Measurements from ENCODE around the gene LAMA1. TPM values are rescaled to one million over a fixed set of nuclear protein-coding genes. Genes with fewer than 3 reads are reported as not detected.
A peak's percentile ranks its signal among the peaks of the same experiment; 100 is the strongest.

Gene LAMA1
- total RNA-seq, 1 experiment from 2014 or later = not detected

DNA sequence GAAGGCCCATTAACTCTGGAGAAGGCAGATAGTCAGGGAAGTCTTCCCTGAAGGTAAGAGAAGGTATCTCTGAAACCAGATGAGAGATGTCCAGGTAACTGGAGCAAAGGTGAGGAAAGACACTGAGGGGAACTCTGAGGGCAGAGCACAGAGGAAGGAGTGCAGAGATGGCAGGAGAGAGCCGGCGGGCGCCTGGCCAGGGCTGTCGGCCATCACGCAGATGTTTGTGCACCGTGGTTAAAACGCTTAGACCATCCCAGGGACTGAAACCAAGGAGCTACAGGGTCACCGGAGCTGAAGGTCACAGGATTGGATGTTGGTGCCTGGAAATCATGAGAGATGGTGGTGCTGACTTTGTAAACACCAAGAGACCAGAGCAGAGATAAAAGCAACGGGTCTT lies 55.4 kb downstream of the LAMA1 start:
- Histone ChIP-seq H3K9me3 (ENCODE audit: low read length) (no peaks in the 10 kb centered on the region), H3K9ac (ENCODE audit: low read length) (no peak overlapping the region), H3K36me3 (ENCODE audit: insufficient read depth, low read length) (no peaks in the 10 kb centered on the region), H4K20me1 (ENCODE audit: insufficient read depth, low read depth, low read length) (no peaks in the 10 kb centered on the region), H3K4me1 (ENCODE audit: low read length) (no peaks in the 10 kb centered on the region), H3K27me3 (ENCODE audit: low read length) (no peaks in the 10 kb centered on the region), H3K4me3 (ENCODE audit: low read length) (no peak overlapping the region), H3K9me2 (replicated peaks; ENCODE audit: insufficient read depth, low read length) (no peaks in the 10 kb centered on the region), H3K79me2 (ENCODE audit: low read length) (no peaks in the 10 kb centered on the region), H3K4me2 (ENCODE audit: low read depth, low read length, poor library complexity, severe bottlenecking) (no peak overlapping the region), H3K27ac (ENCODE audit: low read length) (no peak overlapping the region), H2AFZ (ENCODE audit: low read length) (no peak overlapping the region)
- no peak for DNase-seq

DNA sequence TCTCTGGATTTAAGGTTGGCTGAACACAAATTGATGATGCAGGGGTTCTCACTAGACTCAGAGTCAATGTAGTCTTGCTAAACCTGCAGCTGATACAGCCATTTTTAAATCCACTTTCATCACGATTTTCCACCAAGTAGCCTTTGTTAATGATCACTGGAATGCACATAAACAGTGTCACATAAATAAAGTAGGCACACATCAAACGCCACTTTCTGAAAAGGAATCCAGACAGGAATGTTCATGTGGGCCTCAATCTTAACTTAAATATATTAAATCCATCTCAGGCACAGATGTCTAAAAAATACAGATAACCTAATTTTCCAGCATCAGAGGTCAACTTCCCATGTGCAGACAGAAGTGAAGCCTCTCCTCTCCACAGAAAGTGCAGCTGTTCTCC lies 58.3 kb downstream of the LAMA1 start:
- no peaks in the 10 kb centered on the region for H3K4me1 ChIP-seq (ENCODE audit: low read length)
- H3K4me2 ChIP-seq (ENCODE audit: low read depth, low read length, poor library complexity, severe bottlenecking) = no peak overlapping the region
- H3K36me3 ChIP-seq (ENCODE audit: insufficient read depth, low read length) = no peaks in the 10 kb centered on the region
- H4K20me1 ChIP-seq (ENCODE audit: insufficient read depth, low read depth, low read length) = no peaks in the 10 kb centered on the region
- no peaks in the 10 kb centered on the region for H3K27me3 ChIP-seq (ENCODE audit: low read length)
- no peaks in the 10 kb centered on the region for H3K9me2 ChIP-seq (replicated peaks; ENCODE audit: insufficient read depth, low read length)
- no peak overlapping the region for H3K27ac ChIP-seq (ENCODE audit: low read length)
- no peaks in the 10 kb centered on the region for H3K9me3 ChIP-seq (ENCODE audit: low read length)
- H3K9ac ChIP-seq (ENCODE audit: low read length) = no peak overlapping the region
- H2AFZ ChIP-seq (ENCODE audit: low read length) = no peak overlapping the region
- H3K4me3 ChIP-seq (ENCODE audit: low read length) = no peak overlapping the region
- no peaks in the 10 kb centered on the region for H3K79me2 ChIP-seq (ENCODE audit: low read length)
- no peak for DNase-seq

DNA sequence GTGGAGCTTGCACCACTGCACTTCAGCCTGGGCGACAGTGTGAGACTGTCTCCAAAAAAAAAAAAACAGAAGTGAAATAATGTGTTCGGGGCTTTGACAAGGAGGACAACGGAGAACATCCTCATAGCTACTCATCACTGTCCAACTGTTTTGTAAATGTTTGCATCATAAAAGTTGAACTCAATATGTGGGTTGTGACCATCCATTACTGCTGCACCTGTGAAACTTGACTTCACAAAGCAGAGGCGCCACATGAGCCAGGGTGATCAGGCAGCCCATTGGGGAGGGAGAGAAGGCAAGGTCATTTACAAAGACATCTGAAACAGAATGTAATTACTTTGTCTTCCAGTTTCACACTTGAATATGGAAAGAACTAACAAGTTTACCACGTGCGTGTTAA lies 61.6 kb downstream of the LAMA1 start:
- H3K4me2 ChIP-seq (ENCODE audit: low read depth, low read length, poor library complexity, severe bottlenecking) = no peak overlapping the region
- no peaks in the 10 kb centered on the region for H3K36me3 ChIP-seq (ENCODE audit: insufficient read depth, low read length)
- no peaks in the 10 kb centered on the region for H3K79me2 ChIP-seq (ENCODE audit: low read length)
- H3K4me3 ChIP-seq (ENCODE audit: low read length) = no peak overlapping the region
- no peak overlapping the region for H3K9ac ChIP-seq (ENCODE audit: low read length)
- no peak for DNase-seq
- H3K4me1 ChIP-seq (ENCODE audit: low read length) = no peaks in the 10 kb centered on the region
- H3K27me3 ChIP-seq (ENCODE audit: low read length) = no peaks in the 10 kb centered on the region
- H2AFZ ChIP-seq (ENCODE audit: low read length) = no peak overlapping the region
- H3K27ac ChIP-seq (ENCODE audit: low read length) = no peak overlapping the region
- no peaks in the 10 kb centered on the region for H3K9me3 ChIP-seq (ENCODE audit: low read length)
- H4K20me1 ChIP-seq (ENCODE audit: insufficient read depth, low read depth, low read length) = no peaks in the 10 kb centered on the region
- H3K9me2 ChIP-seq (replicated peaks; ENCODE audit: insufficient read depth, low read length) = no peaks in the 10 kb centered on the region

DNA sequence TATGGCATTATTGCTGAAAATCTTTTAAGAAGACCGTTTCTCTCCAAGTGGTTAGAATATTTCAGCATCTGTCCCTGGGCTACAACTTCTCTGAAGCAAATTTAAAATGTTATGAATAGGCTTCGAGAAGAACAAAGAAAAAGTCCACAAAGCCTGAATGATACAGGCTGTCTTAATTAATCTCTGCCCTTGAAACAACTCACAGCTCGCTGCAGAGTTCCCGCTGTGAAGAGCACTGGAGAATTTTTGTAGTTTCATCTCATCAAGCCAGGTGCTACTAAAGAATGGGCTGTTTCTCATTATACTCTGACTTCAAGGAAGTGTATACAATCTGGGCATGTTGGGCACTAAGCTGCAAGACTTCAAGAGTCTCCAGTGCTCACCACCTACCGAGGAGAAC lies 67.6 kb downstream of the LAMA1 start:
- Histone ChIP-seq H2AFZ (ENCODE audit: low read length) (no peak overlapping the region), H3K4me3 (ENCODE audit: low read length) (no peak overlapping the region), H4K20me1 (ENCODE audit: insufficient read depth, low read depth, low read length) (no peaks in the 10 kb centered on the region), H3K4me1 (ENCODE audit: low read length) (no peaks in the 10 kb centered on the region), H3K27me3 (ENCODE audit: low read length) (no peaks in the 10 kb centered on the region), H3K4me2 (ENCODE audit: low read depth, low read length, poor library complexity, severe bottlenecking) (no peak overlapping the region), H3K9me2 (replicated peaks; ENCODE audit: insufficient read depth, low read length) (no peaks in the 10 kb centered on the region), H3K36me3 (ENCODE audit: insufficient read depth, low read length) (no peaks in the 10 kb centered on the region), H3K79me2 (ENCODE audit: low read length) (no peaks in the 10 kb centered on the region), H3K9me3 (ENCODE audit: low read length) (no peaks in the 10 kb centered on the region), H3K27ac (ENCODE audit: low read length) (no peak overlapping the region), H3K9ac (ENCODE audit: low read length) (no peak overlapping the region)
- no peak for DNase-seq

DNA sequence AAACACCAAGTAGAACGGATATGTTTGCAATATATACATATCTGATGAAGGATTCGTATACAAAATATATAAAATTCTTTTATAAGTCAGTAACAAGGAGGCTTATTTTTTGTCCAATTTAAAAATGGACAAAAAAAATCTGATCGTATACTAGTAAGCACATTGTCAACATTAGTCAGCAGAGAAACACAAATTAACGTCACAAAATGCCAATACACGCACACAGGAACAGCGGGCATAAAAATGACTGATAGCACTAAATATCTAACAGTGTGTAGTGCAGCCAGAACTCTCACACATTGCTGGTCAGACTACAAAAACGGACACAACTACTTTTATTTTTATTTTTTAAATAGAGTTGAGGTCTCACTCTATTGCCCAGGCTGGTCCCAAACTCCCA lies 69.5 kb downstream of the LAMA1 start:
- no peaks in the 10 kb centered on the region for H3K9me3 ChIP-seq (ENCODE audit: low read length)
- H3K9ac ChIP-seq (ENCODE audit: low read length) = no peak overlapping the region
- no peaks in the 10 kb centered on the region for H3K36me3 ChIP-seq (ENCODE audit: insufficient read depth, low read length)
- H3K4me1 ChIP-seq (ENCODE audit: low read length) = no peaks in the 10 kb centered on the region
- no peaks in the 10 kb centered on the region for H3K79me2 ChIP-seq (ENCODE audit: low read length)
- no peak overlapping the region for H2AFZ ChIP-seq (ENCODE audit: low read length)
- no peak for DNase-seq
- no peak overlapping the region for H3K27ac ChIP-seq (ENCODE audit: low read length)
- H3K4me2 ChIP-seq (ENCODE audit: low read depth, low read length, poor library complexity, severe bottlenecking) = no peak overlapping the region
- H3K4me3 ChIP-seq (ENCODE audit: low read length) = no peak overlapping the region
- H3K9me2 ChIP-seq (replicated peaks; ENCODE audit: insufficient read depth, low read length) = no peaks in the 10 kb centered on the region
- H4K20me1 ChIP-seq (ENCODE audit: insufficient read depth, low read depth, low read length) = no peaks in the 10 kb centered on the region
- H3K27me3 ChIP-seq (ENCODE audit: low read length) = no peaks in the 10 kb centered on the region

DNA sequence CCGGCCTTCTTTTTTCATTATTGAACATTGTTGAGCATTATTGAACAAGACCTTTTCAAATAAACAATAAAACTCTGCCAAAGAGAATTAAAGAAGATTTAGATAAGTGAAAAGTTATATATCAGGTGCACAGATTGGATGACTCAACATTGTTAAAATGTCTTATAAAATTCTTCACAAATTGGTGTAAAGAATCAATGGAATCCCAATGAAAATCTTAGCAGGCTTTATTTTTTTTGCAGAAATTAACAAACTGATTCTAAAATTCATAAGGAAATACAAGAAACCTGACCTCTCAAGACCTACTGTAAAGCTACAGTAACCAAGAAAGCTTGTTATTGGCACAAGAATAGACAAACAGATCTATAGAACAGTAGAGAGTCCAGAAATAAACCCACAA lies 70.3 kb downstream of the LAMA1 start:
- Histone ChIP-seq H3K9me3 (ENCODE audit: low read length) (no peaks in the 10 kb centered on the region), H2AFZ (ENCODE audit: low read length) (no peak overlapping the region), H3K9ac (ENCODE audit: low read length) (no peak overlapping the region), H3K4me2 (ENCODE audit: low read depth, low read length, poor library complexity, severe bottlenecking) (no peak overlapping the region), H3K27me3 (ENCODE audit: low read length) (no peaks in the 10 kb centered on the region), H3K27ac (ENCODE audit: low read length) (no peak overlapping the region), H3K9me2 (replicated peaks; ENCODE audit: insufficient read depth, low read length) (no peaks in the 10 kb centered on the region), H3K79me2 (ENCODE audit: low read length) (no peaks in the 10 kb centered on the region), H3K36me3 (ENCODE audit: insufficient read depth, low read length) (no peaks in the 10 kb centered on the region), H3K4me3 (ENCODE audit: low read length) (no peak overlapping the region), H4K20me1 (ENCODE audit: insufficient read depth, low read depth, low read length) (no peaks in the 10 kb centered on the region), H3K4me1 (ENCODE audit: low read length) (no peaks in the 10 kb centered on the region)
- no peak for DNase-seq

DNA sequence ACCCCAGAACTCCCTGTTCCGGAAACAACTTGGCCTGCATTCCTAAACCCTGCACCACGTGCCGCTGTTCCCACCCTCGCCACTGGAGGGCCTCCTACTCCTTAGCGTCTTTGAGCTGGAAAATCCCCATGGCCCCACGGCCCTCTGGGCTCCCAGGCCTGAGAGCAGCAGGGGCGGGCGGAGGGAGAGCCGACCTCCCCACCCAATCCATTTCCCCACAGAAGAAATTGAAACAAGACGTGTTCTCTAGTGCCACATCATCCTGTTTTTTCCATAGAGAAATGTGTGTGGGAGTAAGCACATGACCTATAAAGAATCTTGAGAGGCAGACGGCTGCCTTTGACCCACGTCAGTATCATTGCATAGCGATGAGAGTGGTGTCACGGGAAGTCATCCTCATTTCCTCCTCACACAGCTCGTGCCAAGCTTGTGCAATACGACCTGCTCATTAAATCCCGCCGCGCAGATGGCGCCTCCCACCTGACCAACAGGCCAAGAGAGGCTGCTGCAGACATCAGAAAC lies 79.2 kb downstream of the LAMA1 start:
- Histone ChIP-seq H3K4me1 (ENCODE audit: low read length) (no peaks in the 10 kb centered on the region), H3K36me3 (ENCODE audit: insufficient read depth, low read length) (no peaks in the 10 kb centered on the region), H3K4me3 (ENCODE audit: low read length) (no peak overlapping the region), H4K20me1 (ENCODE audit: insufficient read depth, low read depth, low read length) (no peaks in the 10 kb centered on the region), H3K79me2 (ENCODE audit: low read length) (no peaks in the 10 kb centered on the region), H3K27me3 (ENCODE audit: low read length) (no peaks in the 10 kb centered on the region), H3K9me3 (ENCODE audit: low read length) (no peaks in the 10 kb centered on the region), H3K27ac (ENCODE audit: low read length) (no peak overlapping the region), H2AFZ (ENCODE audit: low read length) (no peak overlapping the region), H3K9me2 (replicated peaks; ENCODE audit: insufficient read depth, low read length) (no peaks in the 10 kb centered on the region), H3K9ac (ENCODE audit: low read length) (no peak overlapping the region), H3K4me2 (ENCODE audit: low read depth, low read length, poor library complexity, severe bottlenecking) (no peak overlapping the region)
- DNase-seq = peak; percentile 58

DNA sequence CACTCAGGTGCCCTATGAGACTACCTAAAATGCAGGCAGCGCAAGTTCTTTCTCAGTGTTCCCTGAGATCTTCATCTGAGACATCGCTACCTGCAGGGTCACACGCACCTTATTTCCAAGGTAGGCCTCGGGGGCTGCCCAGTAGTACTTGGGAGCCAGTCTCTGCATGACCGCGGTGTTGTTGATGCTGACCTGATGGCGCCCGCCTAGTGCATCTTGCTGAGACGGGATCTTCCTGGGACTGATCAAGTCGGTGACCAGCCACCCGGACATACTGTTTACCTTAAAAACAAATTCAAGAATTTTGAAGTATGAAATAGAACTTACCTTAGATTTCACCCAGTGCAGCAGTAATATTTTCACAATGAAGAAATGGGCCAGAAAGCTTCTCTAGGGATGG lies 80.1 kb downstream of the LAMA1 start:
- Histone ChIP-seq H3K79me2 (ENCODE audit: low read length) (no peaks in the 10 kb centered on the region), H3K9me3 (ENCODE audit: low read length) (no peaks in the 10 kb centered on the region), H3K4me1 (ENCODE audit: low read length) (no peaks in the 10 kb centered on the region), H3K9ac (ENCODE audit: low read length) (no peak overlapping the region), H2AFZ (ENCODE audit: low read length) (no peak overlapping the region), H3K27me3 (ENCODE audit: low read length) (no peaks in the 10 kb centered on the region), H3K36me3 (ENCODE audit: insufficient read depth, low read length) (no peaks in the 10 kb centered on the region), H3K27ac (ENCODE audit: low read length) (no peak overlapping the region), H3K4me3 (ENCODE audit: low read length) (no peak overlapping the region), H4K20me1 (ENCODE audit: insufficient read depth, low read depth, low read length) (no peaks in the 10 kb centered on the region), H3K9me2 (replicated peaks; ENCODE audit: insufficient read depth, low read length) (no peaks in the 10 kb centered on the region), H3K4me2 (ENCODE audit: low read depth, low read length, poor library complexity, severe bottlenecking) (no peak overlapping the region)
- no peak for DNase-seq

DNA sequence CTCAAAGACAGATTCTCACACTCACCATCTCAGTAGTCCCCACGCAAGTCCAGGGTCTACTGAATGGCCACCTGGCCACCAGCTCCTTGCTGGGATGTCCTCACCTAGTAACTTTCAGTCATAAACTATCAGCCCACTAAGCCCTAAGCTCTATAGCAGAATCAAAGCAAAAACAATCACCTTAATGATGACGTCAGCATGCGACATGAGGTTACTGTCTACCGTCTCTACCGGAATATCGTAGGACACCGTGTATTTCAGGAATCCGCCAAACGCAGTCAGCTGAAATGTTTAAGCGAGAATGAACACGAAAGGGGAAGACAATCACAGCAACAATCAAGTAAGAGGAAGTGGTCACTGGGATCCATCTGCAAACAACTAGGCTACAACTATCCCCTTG lies 81.8 kb downstream of the LAMA1 start:
- H3K9me3 ChIP-seq (ENCODE audit: low read length) = no peaks in the 10 kb centered on the region
- no peaks in the 10 kb centered on the region for H4K20me1 ChIP-seq (ENCODE audit: insufficient read depth, low read depth, low read length)
- no peak overlapping the region for H3K4me2 ChIP-seq (ENCODE audit: low read depth, low read length, poor library complexity, severe bottlenecking)

More for the DNA sequence above, 81.8 kb downstream of the LAMA1 start:
- Histone ChIP-seq H3K79me2 (ENCODE audit: low read length) (no peaks in the 10 kb centered on the region), H3K4me1 (ENCODE audit: low read length) (no peaks in the 10 kb centered on the region), H3K27ac (ENCODE audit: low read length) (no peak overlapping the region), H3K4me3 (ENCODE audit: low read length) (no peak overlapping the region), H3K9me2 (replicated peaks; ENCODE audit: insufficient read depth, low read length) (no peaks in the 10 kb centered on the region), H3K36me3 (ENCODE audit: insufficient read depth, low read length) (no peaks in the 10 kb centered on the region), H2AFZ (ENCODE audit: low read length) (no peak overlapping the region), H3K9ac (ENCODE audit: low read length) (no peak overlapping the region), H3K27me3 (ENCODE audit: low read length) (no peaks in the 10 kb centered on the region)
- DNase-seq = no peak

Measured in Karpas-422 (cell line).